Transverse colon (tissue), 4 donors: Measurements from ENCODE around the gene HPSE2.

ENCODE experiments used
- CTCF ChIP-seq, 5 experiments: fragments of 200-600 bp in 3 of 5; fragments of 450-650 bp in 2 of 5; sonication (generic) in 3 of 5; IDR thresholded peaks; 1 replicate in 2 of 5; 2 replicates in 3 of 5; pipeline ENCODE4 v1.5.1; 2016 to 2017; ENCODE audit warnings: antibody characterized with exemption in 5 of 5, inconsistent platforms in 3 of 5, mild to moderate bottlenecking in 2 of 5, moderate library complexity in 1 of 5
- EP300 ChIP-seq: sonication (generic); formaldehyde crosslinking; IDR thresholded peaks from one replicate; pipeline ENCODE4 v1.6.1; 2017; ENCODE audit warnings: antibody characterized with exemption, low read depth
- POLR2AphosphoS5 ChIP-seq, 3 donors: sonication (generic); formaldehyde crosslinking; IDR thresholded peaks; one replicate each; pipeline ENCODE4 v1.6.1; 2016; ENCODE audit warnings: antibody characterized with exemption in 3 of 3

GRCh38 chr10:98892523-98892922 lies 343.1 kb downstream of the HPSE2 start:
- TF ChIP-seq CTCF (IDR thresholded peaks at IDR 0.05) (no peak), EP300 (no peak), POLR2AphosphoS5 (IDR thresholded peaks at IDR 0.05) (no peak)
